CD1c-positive myeloid dendritic cell (primary cell): ENCODE results near the gene HHAT.
"Not testable (repeated sequence)": the region's sequence is repeated elsewhere in the genome, so short reads cannot be mapped to it uniquely, and the experiment has no call there.

ENCODE experiments used
- DNase-seq: peaks from one replicate; pipeline ENCODE4 v3.0.0-alpha.2; 2016; ENCODE audit errors: extremely low spot score

Gene HHAT

DNA sequence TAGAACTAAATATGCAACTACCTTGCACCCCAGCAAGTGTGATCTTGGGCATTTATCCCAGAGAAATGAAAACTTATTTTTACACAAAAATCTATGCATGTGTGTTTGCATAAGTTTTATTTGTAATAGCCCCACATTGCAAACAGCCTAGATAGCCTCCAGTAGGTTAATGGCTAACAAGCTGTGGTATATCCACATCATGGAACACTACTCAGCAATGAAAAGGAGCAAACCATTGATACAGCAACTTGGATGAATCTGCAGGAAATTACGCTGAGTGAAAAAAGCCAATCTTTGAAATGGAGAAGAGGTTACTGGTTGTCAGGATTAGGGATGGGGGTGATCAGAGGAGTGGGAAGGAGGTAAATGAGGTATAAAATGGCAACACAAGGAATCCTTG is 67.8 kb downstream of the HHAT start:
- no peak for DNase-seq

DNA sequence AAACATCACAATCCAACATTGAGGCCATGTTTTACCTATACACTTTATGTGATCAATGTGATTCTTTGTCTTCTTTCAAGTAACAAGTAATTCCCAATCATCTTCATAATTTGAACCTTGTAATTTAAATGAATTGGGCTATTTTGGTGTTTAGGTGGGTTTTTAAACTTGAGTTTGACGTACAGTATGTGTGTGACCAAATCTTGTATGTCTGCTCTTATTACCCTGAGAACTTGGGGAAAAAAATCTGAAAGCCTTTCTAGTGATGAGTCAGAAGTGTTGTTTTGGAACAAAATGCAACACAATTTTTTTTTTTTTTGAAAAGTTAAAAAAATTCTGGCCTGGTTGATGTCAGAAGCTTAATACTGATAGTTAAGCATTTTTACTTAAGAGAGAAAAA is 68.5 kb downstream of the HHAT start:
- no peak for DNase-seq

DNA sequence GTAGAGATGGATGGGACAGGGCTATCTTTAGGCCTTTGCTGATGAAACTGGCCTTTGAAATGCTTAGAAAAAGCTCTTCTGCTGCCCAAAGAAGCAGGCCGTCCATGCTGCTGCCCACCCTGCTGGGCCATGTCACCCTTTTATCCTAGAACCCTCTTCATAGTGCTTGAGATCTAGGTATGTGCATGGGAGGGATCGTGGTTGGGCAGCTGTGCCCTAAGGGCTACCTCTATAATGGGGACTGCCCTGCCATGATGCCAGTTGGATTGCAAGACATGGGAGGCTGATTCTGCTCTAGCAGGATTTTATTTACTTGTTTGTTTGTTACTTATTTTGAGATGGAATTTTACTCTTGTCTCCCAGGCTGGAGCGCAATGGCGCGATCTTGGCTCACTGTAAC is 69.0 kb downstream of the HHAT start:
- no peak for DNase-seq

DNA sequence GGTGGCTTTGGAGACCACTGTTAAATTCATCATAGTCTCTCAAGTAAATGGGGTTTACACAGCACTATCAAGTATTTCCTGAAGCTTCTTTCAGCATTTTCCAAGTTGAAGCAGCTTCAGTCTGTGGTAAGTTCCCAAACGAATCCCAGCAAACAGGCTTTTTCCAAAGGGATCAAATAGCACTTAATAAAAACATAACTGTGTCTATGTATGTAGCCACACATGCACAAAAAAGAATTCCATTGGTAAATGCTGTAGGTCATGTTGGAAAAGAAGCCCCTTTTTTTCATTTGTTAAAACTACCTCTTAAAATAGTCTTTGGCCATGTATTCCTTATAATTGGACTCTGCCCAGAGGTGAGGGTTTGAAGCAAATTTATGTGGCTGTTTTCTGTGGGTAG is 69.8 kb downstream of the HHAT start:
- no peak for DNase-seq

DNA sequence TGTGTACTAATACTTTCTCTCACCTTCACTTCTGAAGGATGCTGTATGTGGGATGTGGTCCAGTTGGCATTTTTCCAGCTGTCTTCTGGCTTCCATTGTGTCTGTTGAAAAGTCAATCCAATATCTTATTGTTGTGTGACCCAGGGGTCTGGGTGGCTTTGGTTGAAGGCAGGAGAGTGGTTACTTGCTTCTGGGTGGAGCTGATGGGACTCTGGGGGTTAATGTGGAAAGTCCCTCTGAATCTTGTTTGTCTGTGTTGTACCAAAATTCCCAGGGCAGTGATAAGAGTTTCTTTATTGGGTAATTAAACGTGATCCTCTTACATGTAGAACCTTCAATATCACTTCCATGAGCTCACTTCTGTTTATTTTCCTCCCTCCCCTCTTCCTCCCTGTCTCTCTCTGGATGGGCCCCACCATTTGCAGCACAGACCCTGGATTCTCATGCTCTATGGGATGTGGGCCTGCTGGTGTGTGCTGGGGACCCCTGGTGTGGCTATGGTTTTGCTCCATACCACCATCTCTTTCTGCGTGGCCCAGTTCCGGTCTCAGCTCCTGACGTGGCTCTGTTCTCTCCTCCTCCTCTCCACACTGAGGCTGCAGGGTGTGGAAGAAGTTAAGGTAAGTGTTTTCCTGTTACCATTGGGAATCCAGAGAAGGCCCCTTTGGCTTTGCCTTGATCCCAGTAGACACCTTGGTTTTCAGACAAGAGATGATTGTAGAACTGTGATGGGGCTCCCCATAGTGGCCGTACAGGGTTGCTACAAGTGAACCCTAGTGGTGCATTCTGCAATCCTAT is 71.5 kb downstream of the HHAT start:
- DNase-seq: peak; percentile 45

DNA sequence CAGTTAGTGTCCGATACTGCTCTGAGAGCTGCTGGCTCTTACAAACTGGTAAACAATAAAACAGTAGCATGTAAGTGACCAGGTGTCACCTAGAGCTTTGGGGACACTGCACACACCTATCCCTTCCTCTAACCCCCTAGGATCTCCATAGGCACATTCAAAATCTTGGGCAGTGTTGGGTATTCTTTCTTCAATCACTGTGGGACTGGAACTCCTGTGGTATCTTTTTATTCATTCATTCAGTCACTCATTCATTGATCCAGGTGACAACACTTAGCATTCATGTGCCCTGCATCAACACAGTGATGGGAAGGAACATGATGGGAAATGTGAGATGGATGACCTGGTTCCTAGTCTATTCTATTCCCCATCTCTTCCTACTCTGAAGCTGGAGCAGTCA is 73.9 kb downstream of the HHAT start:
- DNase-seq: no peak

DNA sequence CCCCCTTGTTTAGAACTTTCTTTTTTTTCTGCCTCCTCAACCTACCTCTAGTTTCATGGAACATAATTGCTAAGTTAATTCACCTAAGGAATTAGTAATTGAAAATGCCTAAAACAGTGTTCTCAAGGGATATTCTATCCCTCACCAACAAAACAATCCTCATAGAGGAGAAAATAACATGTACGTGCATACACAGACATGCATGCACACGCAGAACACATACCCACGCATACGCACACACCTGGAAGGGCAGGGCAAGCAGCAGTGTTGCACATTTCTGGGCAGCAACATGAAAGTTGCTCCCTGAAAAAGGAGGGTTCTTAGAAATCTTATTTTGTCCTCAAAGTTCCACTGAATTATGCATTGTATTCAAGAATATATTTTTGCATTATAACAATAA is 76.6 kb downstream of the HHAT start:
- no peak for DNase-seq

DNA sequence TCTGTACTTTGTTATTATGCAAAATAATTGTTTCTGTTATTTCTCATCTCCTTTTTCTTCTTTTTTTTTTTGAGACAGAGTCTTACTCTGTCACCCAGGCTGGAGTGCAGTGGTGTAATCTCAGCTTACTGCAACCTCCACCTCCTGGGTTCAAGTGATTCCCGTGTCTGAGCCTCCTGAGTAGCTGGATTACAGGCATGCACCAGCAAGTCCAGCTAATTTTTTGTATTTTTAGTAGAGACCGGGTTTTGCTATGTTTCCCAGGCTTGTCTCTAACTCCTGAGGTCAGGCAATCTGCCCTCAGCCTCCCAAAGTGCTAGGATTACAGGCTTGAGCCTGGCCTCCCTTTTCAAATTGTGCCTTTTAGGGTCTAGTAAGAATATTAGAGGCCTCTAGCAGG is 77.6 kb downstream of the HHAT start:
- DNase-seq: not testable (repeated sequence)

DNA sequence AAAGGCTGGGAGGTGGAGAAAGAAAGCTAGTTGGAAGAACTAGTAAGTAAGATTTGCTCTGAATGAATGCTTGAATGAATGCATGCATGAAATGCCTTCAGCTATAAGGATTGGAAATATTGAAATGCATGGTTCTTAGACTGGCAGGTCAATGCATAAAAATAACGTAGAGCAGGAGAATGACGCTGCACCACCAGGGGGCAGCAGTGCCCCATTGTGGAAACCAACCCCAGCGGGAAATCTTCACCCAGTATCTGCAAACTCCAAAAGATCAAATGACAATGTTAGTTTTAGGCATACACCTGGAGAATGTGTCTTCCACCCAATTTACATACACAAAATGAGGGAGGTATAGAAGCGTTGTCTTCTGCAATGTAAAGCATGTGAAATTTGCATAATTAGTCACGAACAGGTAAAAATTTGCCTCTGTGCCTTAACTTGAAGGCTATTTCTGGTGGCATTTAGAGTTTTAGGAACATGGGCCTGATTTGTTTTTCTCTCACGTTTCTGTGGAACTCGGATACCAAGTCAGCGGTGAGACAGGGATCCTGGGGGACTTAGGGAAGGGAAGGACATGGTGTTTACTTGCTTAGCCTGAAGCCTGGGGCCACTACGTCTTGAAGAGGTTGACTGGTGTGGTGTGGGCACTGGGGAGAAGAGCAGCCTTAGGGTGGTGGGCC is 78.6 kb downstream of the HHAT start:
- peak; percentile 62 for DNase-seq

DNA sequence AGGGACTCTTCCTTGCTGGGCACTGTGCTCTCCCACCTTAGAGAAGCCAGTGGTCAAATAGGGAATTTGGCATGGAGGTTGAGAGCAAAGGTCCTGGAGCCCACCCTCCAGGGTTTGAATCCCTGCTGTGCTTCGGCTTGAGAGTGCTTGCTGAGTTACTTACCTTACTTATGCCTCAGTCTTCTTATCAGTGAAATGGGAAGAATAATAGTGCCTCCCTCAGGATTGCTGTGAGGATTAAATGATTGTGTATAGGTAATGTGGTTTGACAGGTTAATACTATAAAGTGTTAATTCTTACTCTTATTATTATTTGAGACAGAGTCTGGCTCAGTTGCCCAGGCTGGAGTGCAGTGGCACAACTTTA is 79.2 kb downstream of the HHAT start:
- no peak for DNase-seq

DNA sequence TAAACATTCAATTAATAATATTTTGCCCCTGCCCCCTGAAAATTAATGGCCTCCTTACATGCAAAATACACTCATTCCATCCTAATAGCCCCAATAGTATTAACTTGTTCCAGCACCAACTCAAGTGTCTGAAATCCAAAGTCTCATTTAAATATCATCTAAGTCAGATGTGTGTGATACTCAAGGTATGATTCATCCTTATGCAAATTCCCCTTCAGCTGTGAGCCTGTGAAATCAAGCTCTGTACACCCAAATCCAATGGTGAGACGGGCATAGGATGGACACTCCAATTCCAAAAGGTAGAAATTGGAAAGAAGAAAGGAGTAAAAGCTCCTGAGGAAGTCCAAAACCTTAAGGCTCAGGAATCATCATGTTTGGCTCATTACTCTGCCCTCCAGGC is 83.5 kb downstream of the HHAT start:
- no peak for DNase-seq

DNA sequence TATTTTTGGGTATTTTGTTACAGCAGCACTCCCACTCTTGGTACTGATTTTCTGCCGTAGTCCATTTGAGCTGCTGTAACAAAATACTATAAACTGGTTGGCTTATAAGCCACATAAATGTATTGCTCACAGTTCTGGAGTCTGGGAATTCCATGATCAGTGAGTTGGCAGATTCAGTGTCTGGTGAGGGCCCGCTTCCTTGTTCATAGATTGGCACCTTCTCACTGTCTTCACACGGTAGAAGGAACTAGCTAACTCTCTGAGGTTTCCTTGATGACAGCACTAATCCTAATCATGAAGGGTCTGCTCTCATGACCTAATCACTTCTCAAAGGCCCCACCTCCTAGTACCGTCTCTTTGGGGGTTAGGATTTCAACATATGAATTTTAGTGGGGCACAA is 85.2 kb downstream of the HHAT start:
- DNase-seq: no peak

DNA sequence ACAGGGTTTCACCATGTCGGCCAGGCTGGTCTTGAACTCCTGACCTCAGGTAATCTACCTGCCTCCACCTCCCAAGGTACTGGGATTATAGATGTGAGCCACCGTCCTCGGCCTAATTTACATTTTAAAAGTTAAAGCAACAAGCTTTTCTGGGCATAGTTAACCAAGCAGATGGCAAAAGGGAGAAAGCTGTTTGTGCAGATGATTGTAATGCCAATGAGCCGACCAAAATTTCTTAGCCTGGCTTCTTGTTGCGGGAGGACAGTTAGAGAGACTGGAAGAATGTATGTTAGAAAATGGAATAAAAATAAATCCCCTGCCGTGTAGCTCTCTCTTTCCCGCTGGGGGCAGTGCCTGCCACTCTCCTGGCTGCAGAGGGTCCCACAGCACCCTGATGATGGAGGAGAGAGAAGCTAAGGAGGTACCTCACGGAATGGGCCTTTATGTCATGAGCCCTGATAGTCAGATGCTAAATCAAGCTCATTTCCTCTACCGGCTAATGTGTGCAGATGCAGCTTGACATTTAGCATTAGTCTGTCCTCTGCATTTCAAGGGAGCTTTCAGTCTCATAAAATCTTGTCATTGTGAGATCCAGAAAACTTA is 87.2 kb downstream of the HHAT start:
- DNase-seq: no peak

DNA sequence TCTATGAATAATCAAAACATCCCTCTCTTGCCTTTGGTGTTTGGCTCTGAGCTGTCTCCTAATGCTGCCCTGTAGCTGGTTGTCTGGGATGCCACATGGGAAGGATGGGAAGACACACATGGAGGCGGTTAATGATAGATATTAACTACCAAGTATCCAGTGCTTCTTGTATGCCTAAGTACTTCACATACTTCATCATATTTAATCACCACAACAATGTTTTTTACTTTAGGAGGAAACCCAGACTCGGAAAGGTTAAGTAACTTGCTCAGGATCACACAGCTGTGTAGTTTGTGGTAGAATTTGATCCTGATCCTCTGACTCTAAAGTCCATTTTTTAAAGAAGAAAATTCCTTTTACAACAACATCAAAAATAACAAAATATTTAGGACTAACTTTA is 88.0 kb downstream of the HHAT start:
- no peak for DNase-seq

DNA sequence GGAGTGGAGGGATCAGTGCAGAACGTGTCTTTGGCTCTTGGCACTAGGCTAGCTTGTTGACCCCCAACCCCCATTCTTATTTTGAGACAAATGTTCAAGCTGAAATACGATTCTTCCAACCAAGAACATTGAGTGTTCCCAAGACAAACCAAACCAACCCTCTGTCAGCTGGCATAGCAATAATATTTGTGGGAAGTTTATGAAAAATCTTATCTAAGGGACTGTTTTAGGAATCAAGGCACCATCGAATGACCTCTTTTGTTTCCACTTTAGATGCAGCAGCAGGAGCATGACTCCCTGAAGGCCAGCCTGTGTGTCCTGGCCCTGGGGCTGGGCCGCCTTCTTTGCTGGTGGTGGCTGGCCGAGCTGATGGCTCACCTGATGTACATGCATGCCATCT is 89.2 kb downstream of the HHAT start:
- no peak for DNase-seq

DNA sequence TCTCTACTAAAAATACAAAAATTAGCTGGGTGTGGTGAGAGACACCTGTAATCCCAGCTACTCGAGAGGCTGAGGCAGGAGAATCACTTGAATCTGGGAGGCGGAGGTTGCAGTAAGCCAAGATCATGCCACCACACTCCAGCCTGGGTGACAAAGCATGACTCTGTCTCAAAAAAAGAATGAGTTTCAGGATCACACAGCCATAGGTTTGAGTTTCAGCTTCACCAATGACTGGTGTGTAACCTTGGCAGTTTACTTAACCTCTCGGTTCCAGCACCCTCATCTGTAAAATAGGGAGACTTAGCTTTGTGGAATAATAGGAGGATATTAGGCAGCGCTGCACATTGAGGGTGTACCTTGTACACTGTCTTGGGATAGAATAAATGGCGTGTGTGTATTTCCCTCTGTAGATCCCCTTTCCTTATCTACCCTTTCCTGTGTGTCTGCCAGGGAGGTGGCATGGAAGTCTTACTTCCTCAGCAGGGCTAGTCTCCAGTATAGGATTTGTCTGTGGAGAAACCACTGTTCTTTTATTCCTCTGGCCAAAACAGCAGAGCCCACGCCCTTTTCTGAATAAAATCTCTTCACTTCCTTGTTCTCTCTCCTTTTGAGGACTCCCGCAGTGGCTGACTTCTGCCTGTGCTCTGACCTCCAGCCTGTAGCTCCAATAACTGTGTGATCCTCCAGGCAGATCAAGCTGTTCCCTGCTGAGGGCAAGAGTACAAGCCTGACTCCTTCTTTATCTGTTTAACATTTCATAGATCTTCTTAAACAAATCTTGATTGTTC is 90.4 kb downstream of the HHAT start:
- no peak for DNase-seq

DNA sequence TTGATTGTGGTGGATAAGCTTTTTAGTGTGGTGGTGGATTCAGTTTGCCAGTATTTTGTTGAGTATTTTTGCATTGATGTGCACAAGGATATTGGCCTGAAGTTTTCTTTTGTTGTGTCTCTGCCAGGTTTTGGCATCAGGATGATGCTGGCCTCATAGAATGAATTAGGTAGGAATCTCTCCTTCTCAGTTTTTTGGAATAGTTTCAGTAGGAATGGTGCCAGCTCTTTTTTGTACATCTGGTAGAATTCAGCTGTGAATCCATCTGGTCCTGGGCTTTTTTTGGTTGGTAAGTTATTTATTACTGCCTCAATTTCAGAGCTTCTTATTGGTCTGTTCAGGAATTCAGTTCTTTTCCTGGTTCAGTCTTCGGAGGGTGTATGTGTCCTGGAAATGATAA is 98.0 kb downstream of the HHAT start:
- not testable (repeated sequence) for DNase-seq

DNA sequence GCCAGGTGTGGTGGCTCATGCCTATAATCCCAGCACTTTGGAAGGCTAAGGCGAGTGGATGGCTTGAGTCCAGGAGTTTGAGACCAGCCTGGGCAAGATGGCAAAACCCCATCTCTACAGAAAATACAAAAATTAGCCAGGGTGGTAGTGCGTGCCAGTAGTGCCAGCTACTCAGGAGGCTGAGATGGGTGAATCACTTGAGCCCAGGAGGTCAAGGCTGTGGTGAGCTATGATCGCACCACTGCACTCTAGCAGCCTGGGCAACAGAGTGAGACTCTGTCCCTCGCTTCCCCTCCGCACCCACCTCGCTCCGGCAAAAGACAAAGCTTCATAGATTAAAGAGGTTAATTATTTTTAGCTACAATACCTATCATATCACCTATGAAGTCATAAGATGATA is 100.0 kb downstream of the HHAT start:
- DNase-seq: no peak

DNA sequence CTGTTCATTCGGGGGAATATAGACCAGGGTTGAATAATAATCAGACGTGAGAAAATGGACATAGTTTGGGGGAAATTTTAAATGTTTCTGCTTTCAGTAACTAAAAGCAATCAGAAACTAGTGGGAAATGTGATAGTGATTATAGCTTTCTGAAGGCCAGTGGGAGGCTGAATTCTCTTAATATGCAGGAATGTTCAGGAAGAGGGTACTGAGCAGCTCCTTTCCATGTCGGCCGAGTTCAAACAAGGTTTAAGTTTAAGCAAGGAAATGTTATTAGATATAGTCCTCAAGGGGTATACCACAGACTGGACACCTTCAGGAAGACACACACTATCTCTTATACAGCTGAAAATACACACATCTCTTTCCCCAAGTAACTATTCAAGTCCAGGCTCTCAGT is 105.5 kb downstream of the HHAT start:
- no peak for DNase-seq

DNA sequence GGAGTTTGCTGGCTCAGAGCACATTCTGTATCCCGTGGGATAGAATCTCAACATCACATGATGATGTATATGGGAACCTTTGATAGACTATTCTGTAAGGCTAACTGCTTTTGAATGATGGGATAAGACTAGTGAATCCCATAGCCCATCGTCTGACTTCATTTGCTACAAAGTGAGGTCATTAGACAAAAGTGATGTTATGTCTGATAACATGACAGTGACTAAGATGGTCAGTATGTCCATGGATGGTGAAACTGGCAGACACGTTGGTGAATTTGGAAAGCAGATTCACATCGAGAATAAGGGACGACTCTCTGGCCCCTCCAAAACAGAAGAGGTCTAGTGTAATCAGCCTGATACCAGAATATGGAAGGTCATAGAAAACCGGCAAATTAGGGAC is 108.4 kb downstream of the HHAT start:
- no peak for DNase-seq

DNA sequence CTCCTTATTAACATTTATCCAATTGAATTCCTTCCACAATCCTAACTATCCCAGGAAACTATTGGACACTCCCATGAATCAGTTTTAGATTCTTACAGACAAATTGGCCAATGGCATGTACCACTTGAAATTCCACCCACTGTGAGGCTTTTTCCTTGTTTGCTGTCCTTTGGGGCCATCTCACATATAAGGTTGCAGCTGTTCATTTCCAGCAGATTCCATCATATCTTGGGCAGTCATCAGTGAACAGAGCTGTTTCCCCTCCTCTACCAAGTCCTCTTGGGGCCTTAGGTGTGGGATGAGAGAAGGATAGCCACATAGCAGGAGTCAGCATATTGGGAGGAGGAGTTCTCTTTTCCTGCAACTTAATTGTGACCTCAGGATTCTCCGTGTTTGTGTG is 109.1 kb downstream of the HHAT start:
- no peak for DNase-seq
